Measurements from ENCODE around the gene RBBP5. TPM values are rescaled to one million over a fixed set of nuclear protein-coding genes. Genes with fewer than 3 reads are reported as not detected.

RBBP5 gene
- total RNA-seq, result 15.3 and 18.2 TPM in 2 replicates

DNA sequence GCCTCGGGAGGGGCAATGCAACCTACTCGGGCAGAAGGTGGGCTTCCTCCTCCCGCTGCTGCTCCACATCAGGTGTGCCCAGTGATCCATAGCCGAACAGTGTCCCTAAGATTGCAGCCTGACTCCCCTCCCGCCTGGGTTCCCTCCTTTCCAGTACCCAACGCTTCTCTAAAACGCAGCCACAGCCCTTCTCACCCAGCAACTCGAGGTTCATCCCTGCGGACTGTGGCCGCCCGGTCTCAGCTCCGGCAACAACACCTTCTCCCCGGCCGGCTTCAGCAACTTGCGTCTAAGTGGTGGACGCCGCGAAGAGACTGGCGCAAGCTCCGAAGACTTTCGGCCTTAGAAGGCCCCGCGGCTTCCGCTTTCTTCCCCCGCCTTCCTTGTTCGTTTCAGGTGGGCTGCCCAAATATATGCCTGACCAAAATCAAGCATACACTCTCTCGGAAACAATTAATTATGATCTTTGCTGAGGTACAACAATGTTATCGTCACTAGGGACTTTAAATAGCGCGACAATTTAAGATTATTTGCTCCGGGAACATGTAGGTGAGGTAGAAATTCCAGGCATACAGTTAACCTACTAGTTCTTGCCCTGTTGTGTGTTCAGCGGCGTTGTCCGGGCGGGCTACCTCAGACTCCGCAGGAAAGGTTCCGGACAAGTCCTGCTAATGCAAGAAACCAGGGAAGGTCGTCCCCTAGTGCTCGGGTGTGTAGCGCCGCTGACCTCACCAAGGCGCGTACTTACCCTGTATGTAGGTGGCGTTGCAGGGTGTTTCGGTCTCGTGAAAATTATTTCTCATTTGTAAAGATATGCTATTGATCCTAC lies at the start of gene RBBP5:
RBBP5 (minus strand) TSS at position 319 of the 829 bp plus-strand sequence; CDS start at position 214, 105 bp downstream.

DNA sequence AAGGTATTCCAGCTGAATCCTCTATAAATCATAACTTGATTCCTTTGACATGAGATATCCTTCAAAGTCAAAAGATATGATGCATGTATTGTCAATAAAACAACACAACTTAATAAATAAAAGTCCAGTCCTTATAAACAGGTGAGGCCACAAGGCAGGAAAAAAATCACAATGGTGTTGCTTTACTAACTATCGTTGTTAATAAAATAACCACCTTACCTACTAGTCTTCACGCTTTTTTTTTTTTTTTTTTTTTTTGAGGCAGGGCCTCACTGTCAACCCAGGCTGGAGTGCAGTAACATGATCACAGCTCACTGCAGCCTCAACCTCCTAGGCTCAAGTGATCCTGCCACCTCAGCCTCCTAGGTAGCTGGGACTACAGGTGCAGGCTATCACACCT lies 37.4 kb downstream of the RBBP5 start, which contains the start of gene TMEM81:
TMEM81 (minus strand) TSS at position 101 of the 400 bp plus-strand sequence. CDS start 140 bp downstream, outside the sequence.

DNA sequence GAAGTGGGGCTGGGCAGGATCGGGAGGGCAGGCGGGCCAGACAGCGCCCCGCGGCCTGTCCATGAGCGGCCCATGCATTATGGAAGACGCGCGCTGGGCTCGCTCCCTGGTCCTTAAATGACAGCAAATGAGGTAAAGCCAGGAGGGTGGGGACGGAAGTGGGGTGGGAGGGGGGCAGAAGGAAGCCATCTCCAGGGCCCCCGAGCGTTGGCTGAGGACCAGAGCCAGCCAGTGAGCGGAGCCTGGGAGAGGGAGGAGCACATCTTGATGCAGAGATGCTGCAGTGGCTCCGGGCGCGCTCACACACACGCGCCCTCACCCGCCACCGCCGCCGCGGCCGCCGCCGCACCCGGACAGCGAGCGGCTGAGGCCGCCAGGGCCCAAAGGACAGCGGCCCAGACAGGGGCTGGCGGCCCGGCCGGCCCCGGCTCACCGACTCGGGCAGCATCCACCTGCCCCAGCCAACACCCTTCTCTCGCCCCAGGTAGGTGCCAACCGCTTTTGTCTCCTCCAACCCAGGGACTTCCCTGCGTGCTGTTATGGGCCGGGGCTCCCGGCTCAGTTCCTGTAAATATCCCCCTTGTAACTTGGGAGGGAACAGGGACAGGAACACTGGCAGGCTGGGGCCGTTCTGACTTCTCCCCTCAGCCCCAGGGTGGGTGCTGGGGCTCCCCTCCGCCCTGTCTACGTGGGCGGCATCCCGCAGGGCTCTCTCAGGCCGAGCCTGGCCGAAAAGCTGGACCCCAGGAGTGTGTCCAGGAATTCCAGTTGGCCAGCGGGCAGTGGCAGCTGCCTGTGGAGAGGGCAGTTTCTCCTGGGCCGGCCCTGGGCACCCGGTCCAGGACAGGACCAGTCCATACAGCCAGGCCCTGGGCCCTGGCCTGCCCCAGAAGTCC lies 78.6 kb downstream of the RBBP5 start, which contains the start of gene CNTN2:
CNTN2 (plus strand) TSS at position 302 of the 896 bp plus-strand sequence. CDS start 9,974 bp downstream, outside the sequence.

Other genes starting within 250 kb of the RBBP5 start
- not detected in 2 replicates for gene CNTN2, start 78.8 kb downstream of the RBBP5 start, total RNA-seq
- 1.1 and 2.1 TPM in 2 replicates for gene TMEM81, start 37.5 kb downstream of the RBBP5 start, total RNA-seq
- gene DSTYK, start 89.7 kb upstream of the RBBP5 start, total RNA-seq, result 10.6 and 12.2 TPM in 2 replicates
- gene TMCC2, start 106.0 kb upstream of the RBBP5 start, total RNA-seq, result 1.6 and 2.0 TPM in 2 replicates
- 0.81 and 1.4 TPM in 2 replicates for gene NUAK2, start 199.8 kb upstream of the RBBP5 start, total RNA-seq
- not detected in 2 replicates for gene KLHDC8A, start 234.9 kb upstream of the RBBP5 start, total RNA-seq